Measurements from ENCODE around the gene MAP4K4. TPM values are rescaled to one million over a fixed set of nuclear protein-coding genes. Genes with fewer than 3 reads are reported as not detected.

MAP4K4 gene
- polyA plus RNA-seq, 3 donors, result 5.3 to 66.9 (median 8.7) TPM

GRCh38 chr2:101751875-101752619 lies 54.5 kb downstream of the MAP4K4 start:
- Histone ChIP-seq H3K4me3 (replicated peaks in 1 of 3; ENCODE audit: low read depth in 2 of 3, low read length in 3 of 3) (no peak overlapping the region), H3K9me3 (replicated peaks in 1 of 2; ENCODE audit: control insufficient read depth in 1 of 2, insufficient read depth in 1 of 2, low read length in 2 of 2) (no peaks in the 10 kb centered on the region), H3K4me2 (replicated peaks; ENCODE audit: extremely low read depth, low read length, poor library complexity, severe bottlenecking) (peak overlapping the region; percentile 33), H3K27ac (ENCODE audit: low read depth in 1 of 2, low read length in 2 of 2) (no peak overlapping the region), H3K36me3 (replicated peaks in 1 of 2; ENCODE audit: control insufficient read depth in 1 of 2, insufficient read depth in 2 of 2, low read length in 2 of 2) (no peaks in the 10 kb centered on the region), H3K79me2 (ENCODE audit: insufficient read depth, low read length) (peaks cover 81% of the 10 kb centered on the region), H3K27me3 (ENCODE audit: control insufficient read depth in 2 of 2, insufficient read depth in 2 of 2, low read length in 2 of 2) (no peaks in the 10 kb centered on the region), H2AFZ (ENCODE audit: insufficient read depth, low read depth, low read length, poor library complexity, severe bottlenecking) (no peak overlapping the region), H4K20me1 (ENCODE audit: insufficient read depth, low read length) (peaks cover 82% of the 10 kb centered on the region), H3K4me1 (ENCODE audit: control insufficient read depth in 1 of 2, insufficient read depth in 2 of 2, low read length in 2 of 2) (peaks cover 51 to 57% of the 10 kb centered on the region in 2 donors), H3K9ac (ENCODE audit: insufficient read depth, low read length, poor library complexity, severe bottlenecking) (no peak overlapping the region)
- Mint-ChIP-seq H3K4me1 (peaks cover 67% of the 10 kb centered on the region), H3K4me3 (peak overlapping the region in 1 of 2 donors; percentile 70), H3K9me3 (no peaks in the 10 kb centered on the region), H3K27ac (peak overlapping the region in 5 of 7 donors; percentile 17 to 46 (median 37)), H3K27me3 (ENCODE audit: low read depth in 3 of 3) (no peaks in the 10 kb centered on the region), H3K36me3 (peaks cover 0 to 7% of the 10 kb centered on the region in 2 donors)
- no CpG with 5 or more reads among the region's 3 CpGs for WGBS (ENCODE audit: insufficient coverage)
- intact Hi-C loops (cut with micrococcal nuclease), result no loop called here
- TF ChIP-seq, protein P1, sequence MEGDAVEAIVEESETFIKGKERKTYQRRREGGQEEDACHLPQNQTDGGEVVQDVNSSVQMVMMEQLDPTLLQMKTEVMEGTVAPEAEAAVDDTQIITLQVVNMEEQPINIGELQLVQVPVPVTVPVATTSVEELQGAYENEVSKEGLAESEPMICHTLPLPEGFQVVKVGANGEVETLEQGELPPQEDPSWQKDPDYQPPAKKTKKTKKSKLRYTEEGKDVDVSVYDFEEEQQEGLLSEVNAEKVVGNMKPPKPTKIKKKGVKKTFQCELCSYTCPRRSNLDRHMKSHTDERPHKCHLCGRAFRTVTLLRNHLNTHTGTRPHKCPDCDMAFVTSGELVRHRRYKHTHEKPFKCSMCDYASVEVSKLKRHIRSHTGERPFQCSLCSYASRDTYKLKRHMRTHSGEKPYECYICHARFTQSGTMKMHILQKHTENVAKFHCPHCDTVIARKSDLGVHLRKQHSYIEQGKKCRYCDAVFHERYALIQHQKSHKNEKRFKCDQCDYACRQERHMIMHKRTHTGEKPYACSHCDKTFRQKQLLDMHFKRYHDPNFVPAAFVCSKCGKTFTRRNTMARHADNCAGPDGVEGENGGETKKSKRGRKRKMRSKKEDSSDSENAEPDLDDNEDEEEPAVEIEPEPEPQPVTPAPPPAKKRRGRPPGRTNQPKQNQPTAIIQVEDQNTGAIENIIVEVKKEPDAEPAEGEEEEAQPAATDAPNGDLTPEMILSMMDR (IDR thresholded peaks at IDR 0.05), result no peak
- peak in 1 of 3 donors; percentile 30 for DNase-seq

DNA sequence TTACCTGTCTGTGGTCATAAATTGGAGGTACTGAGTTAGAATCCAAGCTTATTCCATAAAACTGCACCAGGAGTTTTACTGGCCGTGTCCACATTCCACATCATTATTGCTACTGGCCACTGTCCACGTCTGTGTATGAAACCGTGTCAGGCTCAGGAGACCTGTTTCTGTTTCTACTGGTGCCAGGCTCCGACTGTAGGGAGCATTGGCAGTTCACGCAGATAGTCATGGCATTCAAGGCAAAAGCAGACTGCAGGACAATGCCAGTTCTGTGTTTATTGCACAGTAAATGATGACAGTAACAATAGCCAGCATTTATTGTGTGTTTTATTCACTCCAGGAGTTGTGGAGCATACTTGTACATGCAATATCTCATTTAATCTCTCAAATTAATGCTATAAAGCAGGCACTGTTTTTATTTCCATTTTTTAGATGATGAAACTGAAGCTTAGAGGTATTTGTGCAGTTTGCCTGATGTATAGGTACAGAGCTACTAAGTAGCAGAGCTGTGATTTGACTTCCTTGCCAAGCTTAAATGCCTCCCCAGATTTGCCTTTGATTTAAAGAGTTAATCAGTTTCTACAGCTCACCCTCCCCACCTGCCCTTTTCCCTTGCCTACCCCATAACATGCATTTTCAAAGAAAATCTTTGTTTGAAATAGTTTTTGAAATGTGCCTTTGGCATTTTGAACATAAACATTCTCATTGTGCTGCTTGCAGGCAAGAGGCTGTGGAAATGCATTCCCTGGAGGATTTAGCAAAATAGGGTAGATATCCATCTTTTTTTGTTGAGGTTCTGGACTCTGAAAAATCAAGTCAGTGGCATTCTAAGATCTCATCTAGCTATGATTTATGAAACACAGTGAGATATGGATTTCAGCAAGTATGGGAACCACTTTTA lies 55.5 kb downstream of the MAP4K4 start:
- 92% methylated on average over 4 of the region's 5 CpGs for WGBS (ENCODE audit: insufficient coverage)
- Mint-ChIP-seq H3K4me3 (no peak overlapping the region), H3K36me3 (peaks cover 3 to 7% of the 10 kb centered on the region in 2 donors), H3K27me3 (ENCODE audit: low read depth in 3 of 3) (no peaks in the 10 kb centered on the region), H3K27ac (peak overlapping the region in 1 of 7 donors; percentile 38), H3K9me3 (no peaks in the 10 kb centered on the region), H3K4me1 (peaks cover 65% of the 10 kb centered on the region)
- TF ChIP-seq, protein P1 (IDR thresholded peaks at IDR 0.05), result no peak
- Histone ChIP-seq H3K4me2 (replicated peaks; ENCODE audit: extremely low read depth, low read length, poor library complexity, severe bottlenecking) (no peak overlapping the region), H3K4me1 (ENCODE audit: control insufficient read depth in 1 of 2, insufficient read depth in 2 of 2, low read length in 2 of 2) (peaks cover 47 to 55% of the 10 kb centered on the region in 2 donors), H2AFZ (ENCODE audit: insufficient read depth, low read depth, low read length, poor library complexity, severe bottlenecking) (no peak overlapping the region), H3K27me3 (ENCODE audit: control insufficient read depth in 2 of 2, insufficient read depth in 2 of 2, low read length in 2 of 2) (no peaks in the 10 kb centered on the region), H3K9ac (ENCODE audit: insufficient read depth, low read length, poor library complexity, severe bottlenecking) (no peak overlapping the region), H3K36me3 (replicated peaks in 1 of 2; ENCODE audit: control insufficient read depth in 1 of 2, insufficient read depth in 2 of 2, low read length in 2 of 2) (no peaks in the 10 kb centered on the region), H3K4me3 (replicated peaks in 1 of 3; ENCODE audit: low read depth in 2 of 3, low read length in 3 of 3) (no peak overlapping the region), H4K20me1 (ENCODE audit: insufficient read depth, low read length) (peaks cover 82% of the 10 kb centered on the region), H3K9me3 (replicated peaks in 1 of 2; ENCODE audit: control insufficient read depth in 1 of 2, insufficient read depth in 1 of 2, low read length in 2 of 2) (no peaks in the 10 kb centered on the region), H3K27ac (ENCODE audit: low read depth in 1 of 2, low read length in 2 of 2) (no peak overlapping the region), H3K79me2 (ENCODE audit: insufficient read depth, low read length) (peaks cover 81% of the 10 kb centered on the region)
- no peak for DNase-seq
- intact Hi-C loops (cut with micrococcal nuclease), result no loop called here
